Ishikawa (cell line): ENCODE measurements around the gene LRRFIP2.

Experiments
- CEBPB ChIP-seq: IDR thresholded peaks from 2 replicates; pipeline ENCODE4 v1.6.1; 2012
- EP300 ChIP-seq: IDR thresholded peaks from 2 replicates; pipeline ENCODE4 v1.6.1; 2012; ENCODE audit warnings: borderline replicate concordance
- NFIC ChIP-seq: IDR thresholded peaks from 2 replicates; pipeline ENCODE4 v1.6.1; 2012
- TCF12 ChIP-seq: IDR thresholded peaks from 2 replicates; pipeline ENCODE4 v1.6.1; 2012; ENCODE audit warnings: low read depth
- TEAD4 ChIP-seq: IDR thresholded peaks from 2 replicates; pipeline ENCODE4 v1.6.1; 2012
- TF ChIP-seq, protein P1 (sequence below): IDR thresholded peaks from 2 replicates; pipeline ENCODE4 v1.6.1; 2012; ENCODE audit warnings: low read depth, mild to moderate bottlenecking

DNA sequence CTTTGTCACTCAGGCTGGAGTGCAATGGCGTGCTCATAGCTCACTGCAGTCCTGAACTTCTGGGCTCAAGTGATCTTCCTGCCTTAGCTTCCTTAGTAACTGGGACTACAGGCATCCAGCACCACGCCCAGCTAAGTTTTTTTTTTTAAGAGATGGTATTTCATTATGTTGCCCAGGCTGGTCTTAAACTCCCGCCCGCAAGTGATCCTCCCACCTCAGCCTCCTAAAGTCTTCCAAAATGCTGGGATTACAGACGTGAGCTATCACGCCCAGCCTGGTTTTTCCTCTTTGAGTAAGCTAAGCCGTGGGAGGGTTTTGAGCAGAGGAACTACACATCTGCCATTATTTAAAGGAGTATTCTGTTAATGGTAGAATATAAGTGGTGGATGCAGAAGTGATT is 7.4 kb upstream of the LRRFIP2 start:
- no peak for TF ChIP-seq NFIC
- no peak for TF ChIP-seq EP300
- TF ChIP-seq, protein P1, sequence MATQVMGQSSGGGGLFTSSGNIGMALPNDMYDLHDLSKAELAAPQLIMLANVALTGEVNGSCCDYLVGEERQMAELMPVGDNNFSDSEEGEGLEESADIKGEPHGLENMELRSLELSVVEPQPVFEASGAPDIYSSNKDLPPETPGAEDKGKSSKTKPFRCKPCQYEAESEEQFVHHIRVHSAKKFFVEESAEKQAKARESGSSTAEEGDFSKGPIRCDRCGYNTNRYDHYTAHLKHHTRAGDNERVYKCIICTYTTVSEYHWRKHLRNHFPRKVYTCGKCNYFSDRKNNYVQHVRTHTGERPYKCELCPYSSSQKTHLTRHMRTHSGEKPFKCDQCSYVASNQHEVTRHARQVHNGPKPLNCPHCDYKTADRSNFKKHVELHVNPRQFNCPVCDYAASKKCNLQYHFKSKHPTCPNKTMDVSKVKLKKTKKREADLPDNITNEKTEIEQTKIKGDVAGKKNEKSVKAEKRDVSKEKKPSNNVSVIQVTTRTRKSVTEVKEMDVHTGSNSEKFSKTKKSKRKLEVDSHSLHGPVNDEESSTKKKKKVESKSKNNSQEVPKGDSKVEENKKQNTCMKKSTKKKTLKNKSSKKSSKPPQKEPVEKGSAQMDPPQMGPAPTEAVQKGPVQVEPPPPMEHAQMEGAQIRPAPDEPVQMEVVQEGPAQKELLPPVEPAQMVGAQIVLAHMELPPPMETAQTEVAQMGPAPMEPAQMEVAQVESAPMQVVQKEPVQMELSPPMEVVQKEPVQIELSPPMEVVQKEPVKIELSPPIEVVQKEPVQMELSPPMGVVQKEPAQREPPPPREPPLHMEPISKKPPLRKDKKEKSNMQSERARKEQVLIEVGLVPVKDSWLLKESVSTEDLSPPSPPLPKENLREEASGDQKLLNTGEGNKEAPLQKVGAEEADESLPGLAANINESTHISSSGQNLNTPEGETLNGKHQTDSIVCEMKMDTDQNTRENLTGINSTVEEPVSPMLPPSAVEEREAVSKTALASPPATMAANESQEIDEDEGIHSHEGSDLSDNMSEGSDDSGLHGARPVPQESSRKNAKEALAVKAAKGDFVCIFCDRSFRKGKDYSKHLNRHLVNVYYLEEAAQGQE: no peak
- TF ChIP-seq TCF12: no peak
- TF ChIP-seq TEAD4: no peak
- no peak for TF ChIP-seq CEBPB
